Spleen (tissue), 7 donors: ENCODE data around the gene CIRBP.

Source experiments
- CTCF ChIP-seq, 11 experiments: fragments of 200-600 bp in 7 of 11; fragments of 450-650 bp in 4 of 11; sonication (generic) in 4 of 11; IDR thresholded peaks in 8 of 11; conservative IDR thresholded peaks in 3 of 11; 1 replicate in 7 of 11; 2 replicates in 4 of 11; pipeline versions ENCODE4 v1.4.0 to v1.8.0; 2016 to 2021; ENCODE audit warnings: antibody characterized with exemption in 11 of 11, inconsistent platforms in 4 of 11, mild to moderate bottlenecking in 1 of 11
- POLR2A ChIP-seq, 3 donors: fragments of 450-650 bp; IDR thresholded peaks; one replicate each; pipeline ENCODE4 v1.5.1; 2017; ENCODE audit warnings: antibody characterized with exemption in 3 of 3, mild to moderate bottlenecking in 1 of 3
- donor health status: DM: no; HTN: no; CAD: no; lungs with moderate emphysema.
- donor health status: DM: no; HTN: no; CAD: no.
- donor health status: DM: no; HTN: no; CAD: no.

- no peak for TF ChIP-seq CTCF (IDR thresholded peaks at IDR 0.05 in 8 of 11, conservative IDR thresholded peaks at IDR 0.05 in 3 of 11)
- no peak for TF ChIP-seq POLR2A (IDR thresholded peaks at IDR 0.05)
These were observed 18.5 kb downstream of the CIRBP start for GRCh38 chr19:1287354-1288225.
